Heart left ventricle (tissue), 16 donors: Measurements from ENCODE around the gene IFT122. TPM values are rescaled to one million over a fixed set of nuclear protein-coding genes. Genes with fewer than 3 reads are reported as not detected.
A peak's percentile ranks its signal among the peaks of the same experiment; 100 is the strongest.
"Not testable (repeated sequence)": the region's sequence is repeated elsewhere in the genome, so short reads cannot be mapped to it uniquely, and the experiment has no call there.

Experiments
- ATAC-seq, 4 donors: fragments of 200-7000 bp; cut with Tn5 transposase; one replicate each; pipeline ENCODE4 v1.9.1; 2020 to 2022; ENCODE audit warnings: moderate library complexity in 4 of 4, mild to moderate bottlenecking in 3 of 4, moderate number of reproducible peaks in 1 of 4
- DNase-seq, 5 donors: peaks; one replicate each; pipeline ENCODE4 v3.0.0-alpha.2; 2020
- H3K27ac ChIP-seq, 12 donors: fragments of 200-600 bp; sonication (generic) in 4 of 12; one replicate each; pipeline versions ENCODE4 v1.5.0 to v1.8.0; 2016 to 2022; ENCODE audit warnings: mild to moderate bottlenecking in 2 of 12
- H3K27me3 ChIP-seq, 9 donors: fragments of 200-600 bp; sonication (generic) in 2 of 9; one replicate each; pipeline versions ENCODE4 v1.5.1 to v1.8.0; 2016 to 2022; ENCODE audit warnings: mild to moderate bottlenecking in 3 of 9
- H3K36me3 ChIP-seq, 9 donors: fragments of 200-600 bp; sonication (generic) in 2 of 9; one replicate each; pipeline versions ENCODE4 v1.5.0 to v1.8.0; 2018 to 2022; ENCODE audit warnings: mild to moderate bottlenecking in 2 of 9
- H3K4me1 ChIP-seq, 12 donors: fragments of 200-600 bp; sonication (generic) in 4 of 12; one replicate each; pipeline versions ENCODE4 v1.5.0 to v1.8.0; 2016 to 2022; ENCODE audit warnings: mild to moderate bottlenecking in 3 of 12
- H3K4me3 ChIP-seq, 12 donors: fragments of 200-600 bp; sonication (generic) in 4 of 12; one replicate each; pipeline versions ENCODE4 v1.5.0 to v1.8.0; 2017 to 2022; ENCODE audit warnings: mild to moderate bottlenecking in 9 of 12, moderate library complexity in 4 of 12
- H3K9me3 ChIP-seq, 12 donors: fragments of 200-600 bp; sonication (generic) in 4 of 12; one replicate each; pipeline versions ENCODE4 v1.5.0 to v1.8.0; 2016 to 2022; ENCODE audit warnings: mild to moderate bottlenecking in 1 of 12
- CTCF ChIP-seq, 12 donors: fragments of 200-600 bp; sonication (generic) in 4 of 12; IDR thresholded peaks; one replicate each; pipeline versions ENCODE4 v1.5.0 to v1.8.0; 2018 to 2022; ENCODE audit warnings: antibody characterized with exemption in 12 of 12, mild to moderate bottlenecking in 5 of 12
- POLR2A ChIP-seq, 2 donors: fragments of 450-650 bp; IDR thresholded peaks; one replicate each; pipeline ENCODE4 v1.6.1; 2017; ENCODE audit warnings: antibody characterized with exemption in 2 of 2, mild to moderate bottlenecking in 2 of 2, moderate library complexity in 2 of 2
- WGBS, 4 donors: extraction: QIAGEN DNeasy Blood & Tissue Kit in 2 of 4; methylation state at CpG; one replicate each; pipeline versions ENCODE4 v1.1.5 to v1.1.7; 2013 to 2018; 5-methylcytosine and 5-hydroxymethylcytosine counted together
- intact Hi-C, 10 donors: fragments of 100-400 bp; cut with DNase I; formaldehyde crosslinking; loops; one replicate each; pipeline versions ENCODE4 v1.11.1 to v1.14.2; 2022
- polyA plus RNA-seq, 2 donors: library from polyadenylated mRNA; stranded (reverse); fragments of 200-250 nt; gene quantifications; one replicate each; pipeline ENCODE4 v1.2.3, GENCODE V29; 2013
- total RNA-seq, 9 donors: library from RNA; depleted of rRNA in 2 of 9; stranded (reverse); fragments of >200 nt in 2 of 9; fragmentation: NEBNext Ultra II Directional in 3 of 9; extraction: Animal tissue kit (Norgen Biotek cat#: 25700) in 3 of 9; gene quantifications; one replicate each; pipeline versions ENCODE4 v1.1.0 to v1.2.4, GENCODE V29; 2016 to 2023
- donor health status: ischemic (EF 13 %, LVEDD 7.1; RV severe dilation, severe dysfunction).
- donor health status: healthy with polysubstance abuse.
- donor health status: DM: no; HTN: yes; CAD: no.
- donor health status: DM: no; HTN: no; CAD: no.
- donor health status: ischemic (EF 25% LVEDD 6.9; RV normal size, moderate dysfunction).
- donor health status: ischemic (EF 25% LVEDD 5.7; RV mildly dilated, moderate dysfunction).
- donor health status: healthy.
- donor health status: DM: yes; HTN: yes; CAD: no.
- donor health status: ischemic (EF 35%, LVEDD 5.7; RV mildly dilated, moderate dysfunction).
- donor health status: nonischemic (EF 11% LVEDD 7.7; RV severe dilation, severe dysfunction).
- donor health status: DM: yes; HTN: yes; CAD: no.
- donor health status: PGD.
- donor health status: ischemic (EF 29% LVEDD 5.4; RV normal size, mild dysfunction).
- donor health status: nonischemic (EF 23%, LVEDD 6.1; RV moderate dilation, normal function).

IFT122 gene
- total and polyA plus RNA-seq, 11 donors: 7.2 to 34.2 (median 16.6) TPM

GRCh38 chr3:129485721-129486663 is 46.0 kb downstream of the IFT122 start:
- H3K4me3 ChIP-seq: no peak overlapping the region
- no peaks in the 10 kb centered on the region for H3K9me3 ChIP-seq
- peaks cover 3 to 65% (median 35%) of the 10 kb centered on the region in 12 donors for H3K4me1 ChIP-seq
- ATAC-seq (peak; percentile 24 to 70 (median 38)), DNase-seq (peak; percentile 52 to 89 (median 82))
- intact Hi-C loops: loop anchor here in 3 of 10 donors (10.0 kb wide), 2 partner anchors 101 to 449 kb away; no protein-coding TSS in a partner anchor
- H3K36me3 ChIP-seq: peaks cover 0 to 27% (median 5%) of the 10 kb centered on the region in 9 donors
- no peaks in the 10 kb centered on the region for H3K27me3 ChIP-seq
- WGBS, 4 donors: 70 to 73% (median 71%) methylated on average over 11 of the region's 11 CpGs
- TF ChIP-seq CTCF (IDR thresholded peaks at IDR 0.05): no peak
- no peak for TF ChIP-seq POLR2A (IDR thresholded peaks at IDR 0.05)
- H3K27ac ChIP-seq: peak overlapping the region; percentile 29 to 87 (median 50)

- no peak for DNase-seq
- Histone ChIP-seq H3K9me3 (no peaks in the 10 kb centered on the region), H3K27me3 (no peaks in the 10 kb centered on the region), H3K4me1 (peaks cover 3 to 65% (median 32%) of the 10 kb centered on the region in 12 donors), H3K4me3 (no peak overlapping the region), H3K36me3 (peaks cover 0 to 30% (median 5%) of the 10 kb centered on the region in 9 donors), H3K27ac (peak overlapping the region in 10 of 12 donors; percentile 8 to 87 (median 50))
- WGBS, 4 donors: 91 to 96% (median 92%) methylated on average over 2 of the region's 2 CpGs
- no peak for TF ChIP-seq CTCF (IDR thresholded peaks at IDR 0.05)
- no peak for TF ChIP-seq POLR2A (IDR thresholded peaks at IDR 0.05)
- no peak for ATAC-seq
- intact Hi-C loops: loop anchor here in 3 of 10 donors (10.0 kb wide), 2 partner anchors 102 to 448 kb away; no protein-coding TSS in a partner anchor
Observed at GRCh38 chr3:129486664-129487035, 46.6 kb downstream of the IFT122 start.

GRCh38 chr3:129487183-129487867 is 47.3 kb downstream of the IFT122 start:
- Histone ChIP-seq H3K27ac (peak overlapping the region in 3 of 12 donors; percentile 32 to 87 (median 66)), H3K27me3 (no peaks in the 10 kb centered on the region), H3K4me3 (no peak overlapping the region), H3K9me3 (no peaks in the 10 kb centered on the region), H3K36me3 (peaks cover 0 to 36% (median 9%) of the 10 kb centered on the region in 9 donors), H3K4me1 (peaks cover 3 to 58% (median 25%) of the 10 kb centered on the region in 12 donors)
- TF ChIP-seq POLR2A (IDR thresholded peaks at IDR 0.05) (no peak), CTCF (IDR thresholded peaks at IDR 0.05) (no peak)
- DNase-seq: no peak
- intact Hi-C loops: loop anchor here in 3 of 10 donors (10.0 kb wide), 2 partner anchors 103 to 447 kb away; no protein-coding TSS in a partner anchor
- 84 to 92% (median 89%) methylated on average over 9 to 13 of the region's 13 CpGs for WGBS, 4 donors
- ATAC-seq: no peak

GRCh38 chr3:129487868-129488335 is 47.9 kb downstream of the IFT122 start:
- intact Hi-C loops: loop anchor here in 3 of 10 donors (10.0 kb wide), 2 partner anchors 103 to 447 kb away; no protein-coding TSS in a partner anchor
- not testable (repeated sequence) for H3K9me3 ChIP-seq, ATAC-seq, DNase-seq, H3K27me3 ChIP-seq, H3K27ac ChIP-seq, H3K4me3 ChIP-seq
- Histone ChIP-seq H3K36me3 (peaks cover 0 to 36% (median 10%) of the 10 kb centered on the region in 9 donors), H3K4me1 (peaks cover 3 to 54% (median 21%) of the 10 kb centered on the region in 12 donors)
- 84 to 98% (median 94%) methylated on average over 4 of the region's 4 CpGs for WGBS, 4 donors
